ENCODE data around the gene SEMA6A.

DNA sequence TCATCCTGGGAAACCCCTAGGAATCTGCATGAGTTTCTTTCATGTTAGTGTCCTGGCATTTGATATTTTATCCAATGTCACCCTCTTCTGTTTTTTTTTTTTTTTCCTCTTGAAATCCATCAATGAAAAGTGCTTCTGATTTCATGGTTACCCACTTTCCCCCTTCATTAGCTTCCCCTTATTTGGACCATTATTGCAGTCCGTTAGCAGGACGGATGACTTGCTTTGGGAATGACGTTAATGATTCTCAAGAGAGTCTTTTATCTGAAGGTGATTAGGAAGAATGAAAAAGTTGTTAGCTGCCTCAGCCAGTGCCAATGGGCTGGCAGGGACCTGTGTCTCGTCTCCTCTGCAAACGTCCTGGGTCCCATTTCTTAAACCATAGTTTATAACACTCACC is 134.7 kb downstream of the SEMA6A start:
- TF ChIP-seq POLR2A (IDR thresholded peaks at IDR 0.05; ENCODE audit: low read depth, low read length) (no peak), TAF1 (IDR thresholded peaks at IDR 0.05; ENCODE audit: borderline replicate concordance, low read depth, low read length) (no peak), POLR2AphosphoS5 (IDR thresholded peaks at IDR 0.05; ENCODE audit: low read depth, low read length) (no peak)
